Coronary artery (tissue), 2 donors: Measurements from ENCODE around the gene CCND3.

Experiments used
- DNase-seq: peaks from one replicate; pipeline ENCODE4 v3.0.0-alpha.2; 2017; ENCODE audit warnings: low spot score
- H3K27ac ChIP-seq, 2 donors: fragments of 200-600 bp; sonication (generic); one replicate each; pipeline ENCODE4 v1.5.1; 2016 to 2019
- H3K4me3 ChIP-seq: fragments of 200-600 bp; sonication (generic); 2 replicates; pipeline ENCODE4 v1.5.1; 2016; ENCODE audit warnings: mild to moderate bottlenecking, moderate library complexity
- CTCF ChIP-seq: fragments of 200-600 bp; sonication (generic); IDR thresholded peaks from one replicate; pipeline ENCODE4 v1.5.1; 2019; ENCODE audit warnings: antibody characterized with exemption

Gene CCND3

GRCh38 chr6:41901882-41902519 is 39.6 kb downstream of the CCND3 start:
- no peak for DNase-seq

DNA sequence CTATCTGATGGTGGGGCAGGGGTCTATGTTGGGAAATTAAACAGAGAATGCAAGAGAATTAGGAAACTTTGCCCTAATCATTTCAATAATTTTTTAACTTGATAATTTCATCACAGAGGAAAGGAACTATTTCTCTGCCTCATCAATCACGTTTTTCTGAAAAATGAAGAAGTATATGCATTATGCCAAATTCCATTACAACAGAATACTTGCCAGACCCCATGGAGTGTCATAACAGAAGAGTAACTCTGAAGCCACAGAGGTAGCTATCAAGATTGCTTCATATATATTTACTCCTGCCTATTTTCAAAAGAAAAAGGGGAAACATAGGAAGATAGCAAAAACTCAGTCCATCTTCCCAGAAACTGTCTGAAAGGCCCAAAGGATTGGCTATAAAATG is 40.7 kb downstream of the CCND3 start:
- no peak overlapping the region for H3K4me3 ChIP-seq
- TF ChIP-seq CTCF, result no peak

More at GRCh38 chr6:41901882-41902519, 39.6 kb downstream of the CCND3 start:
- no peak overlapping the region for H3K27ac ChIP-seq
- H3K4me3 ChIP-seq, result no peak overlapping the region
- TF ChIP-seq CTCF, result no peak

DNA sequence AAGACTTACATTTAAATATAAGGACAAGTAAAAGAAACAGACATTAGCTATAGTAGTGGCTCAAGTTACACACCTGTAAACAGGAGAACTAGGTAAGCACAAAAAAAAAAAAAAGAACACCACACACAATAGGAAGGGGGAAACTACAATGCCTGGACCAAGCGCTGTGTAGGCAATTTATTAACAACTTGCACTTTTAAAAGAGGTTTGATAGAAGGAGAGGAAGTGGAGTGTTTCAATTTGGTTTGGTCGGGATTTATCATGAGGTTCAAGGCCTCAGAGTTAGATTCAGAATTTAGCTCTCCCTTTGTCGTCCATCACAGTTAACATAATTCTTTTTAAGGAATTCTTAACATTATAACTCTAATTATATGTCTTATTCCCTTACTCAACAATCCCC is 45.3 kb downstream of the CCND3 start:
- no peak overlapping the region for H3K27ac ChIP-seq
- H3K4me3 ChIP-seq, result peak overlapping the region; percentile 92
- DNase-seq, result no peak
- no peak for TF ChIP-seq CTCF

More for the DNA sequence above, 40.7 kb downstream of the CCND3 start:
- no peak for DNase-seq
- no peak overlapping the region for H3K27ac ChIP-seq

- TF ChIP-seq CTCF, result no peak
- peak within 1 kb of the TSS; percentile 92 for H3K4me3 ChIP-seq
- peak within 1 kb of the TSS; percentile 49 to 83 for H3K27ac ChIP-seq
- DNase-seq, result peak; percentile 92
These were observed 46.0 kb downstream of the CCND3 start, which contains the start of gene USP49 for GRCh38 chr6:41895300-41896233. Gene USP49, minus strand, starts transcription at chr6:41895375. Its CDS starts 88,392 bp downstream, at chr6:41806983.

DNA sequence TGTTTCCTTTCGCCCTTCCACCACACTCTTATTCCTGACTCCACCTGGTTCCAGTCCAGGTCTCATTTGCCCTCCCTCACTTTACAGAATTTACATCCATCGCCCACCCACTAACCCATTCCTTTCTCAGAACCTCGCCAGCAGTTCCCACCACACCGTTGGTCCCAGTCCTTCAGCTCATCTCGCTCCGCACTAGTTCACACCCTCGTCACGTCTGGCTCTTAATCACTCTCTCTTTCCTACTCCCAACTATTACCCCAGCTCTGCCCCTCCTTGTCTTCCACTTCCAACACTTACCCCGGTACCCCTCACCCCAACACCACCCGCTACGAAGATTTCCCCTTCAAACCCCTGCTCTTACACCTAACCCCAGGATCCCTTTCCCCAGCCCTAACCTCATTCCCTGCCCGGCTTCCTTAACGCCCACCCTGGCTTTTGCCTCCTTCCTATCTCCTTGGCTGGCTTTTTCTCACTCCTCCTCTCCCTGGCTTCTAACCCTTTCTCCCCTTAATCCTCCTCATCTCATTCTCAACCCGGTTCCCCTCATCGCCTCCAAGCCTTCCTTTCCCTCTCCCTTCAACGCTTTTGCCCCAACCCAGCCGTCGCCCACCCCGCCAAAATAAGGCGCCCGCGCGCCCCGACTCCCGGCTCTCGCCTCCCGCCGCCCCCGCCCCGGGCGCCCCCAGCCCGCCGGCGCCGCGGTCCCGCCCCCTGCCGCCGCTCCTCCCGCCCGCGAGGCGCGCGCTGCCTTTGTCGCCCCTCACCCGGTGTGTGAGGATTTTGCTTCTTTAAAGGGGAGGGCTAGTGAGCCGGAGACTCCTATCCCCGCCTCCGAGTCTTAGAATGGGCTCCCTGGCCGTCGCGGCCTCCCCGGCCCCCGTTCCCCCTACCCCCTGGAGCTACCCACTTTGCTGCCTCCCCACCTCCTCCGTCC is 47.0 kb downstream of the CCND3 start:
- Histone ChIP-seq H3K4me3 (peak overlapping the region; percentile 92), H3K27ac (peak overlapping the region; percentile 49 to 83)
- TF ChIP-seq CTCF, result no peak
- DNase-seq, result no peak

DNA sequence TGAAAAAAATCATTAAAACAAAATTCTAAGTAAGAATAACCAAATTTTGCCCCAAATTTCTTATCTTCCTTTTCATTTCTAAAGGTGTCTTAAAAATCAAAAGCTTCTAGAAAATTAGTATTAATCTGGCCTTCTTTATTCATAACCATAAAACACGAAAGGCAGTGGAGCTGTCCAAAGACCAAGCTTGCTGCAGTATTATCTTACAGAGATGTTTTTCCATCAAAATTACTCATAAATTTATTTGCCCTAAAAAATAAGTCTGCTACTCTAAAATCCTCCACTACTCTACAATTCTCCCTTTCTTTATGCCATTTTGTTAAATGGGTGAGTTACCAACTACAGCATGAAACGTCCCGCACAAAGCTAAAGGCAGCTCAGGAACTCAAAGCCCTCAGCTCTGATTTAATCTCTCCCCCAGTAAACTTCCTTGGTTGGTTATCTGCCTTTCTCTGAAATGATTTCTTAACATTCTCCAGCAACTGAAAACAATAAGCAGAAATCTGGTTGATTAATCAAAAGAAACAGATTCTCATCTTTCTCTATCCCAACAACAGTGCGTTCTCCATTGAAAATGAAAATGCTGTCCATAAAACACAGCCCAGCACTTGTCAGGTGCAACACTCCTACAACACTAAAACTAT is 48.6 kb downstream of the CCND3 start:
- no peak for TF ChIP-seq CTCF
- Histone ChIP-seq H3K27ac (no peak overlapping the region), H3K4me3 (no peak overlapping the region)
- DNase-seq, result no peak
